Activated CD4-positive, CD25-positive, alpha-beta regulatory T cell treated with anti-CD3 and anti-CD28 coated beads, Interleukin-2, amount 50 U/mL, for 72 hours (primary cell): ENCODE data around the gene ARHGAP24.
"Not testable (repeated sequence)": the region's sequence is repeated elsewhere in the genome, so short reads cannot be mapped to it uniquely, and the experiment has no call there.

Experiments used
- DNase-seq: peaks from one replicate; pipeline ENCODE4 v3.0.0; 2021

Gene ARHGAP24

GRCh38 chr4:85979276-85979675 lies 504.3 kb downstream of the ARHGAP24 start:
- no peak for DNase-seq

- no peak for DNase-seq
Observed at GRCh38 chr4:85986266-85986665, 511.3 kb downstream of the ARHGAP24 start.

GRCh38 chr4:85993641-85994040 lies 518.7 kb downstream of the ARHGAP24 start:
- no peak for DNase-seq

- DNase-seq, result no peak
Observed at GRCh38 chr4:85994576-85994975, 519.6 kb downstream of the ARHGAP24 start.

- DNase-seq, result no peak
Observed at GRCh38 chr4:85995361-85995760, 520.4 kb downstream of the ARHGAP24 start.

GRCh38 chr4:86001591-86001990 lies 526.6 kb downstream of the ARHGAP24 start:
- no peak for DNase-seq

GRCh38 chr4:86004030-86004429 lies 529.1 kb downstream of the ARHGAP24 start:
- no peak for DNase-seq

- DNase-seq, result no peak
Observed at GRCh38 chr4:86006057-86006456, 531.1 kb downstream of the ARHGAP24 start.

GRCh38 chr4:86007042-86007441 lies 532.1 kb downstream of the ARHGAP24 start:
- no peak for DNase-seq

GRCh38 chr4:86011117-86011516 lies 536.2 kb downstream of the ARHGAP24 start:
- DNase-seq, result no peak

GRCh38 chr4:86013621-86014020 lies 538.7 kb downstream of the ARHGAP24 start:
- no peak for DNase-seq

- no peak for DNase-seq
Observed at GRCh38 chr4:86014599-86014998, 539.6 kb downstream of the ARHGAP24 start.

- DNase-seq, result no peak
Observed at GRCh38 chr4:86015412-86016350, 540.7 kb downstream of the ARHGAP24 start.

GRCh38 chr4:86019362-86019761 lies 544.4 kb downstream of the ARHGAP24 start:
- DNase-seq, result no peak

- no peak for DNase-seq
Observed at GRCh38 chr4:86019906-86020305, 545.0 kb downstream of the ARHGAP24 start.

GRCh38 chr4:86021671-86022070 lies 546.7 kb downstream of the ARHGAP24 start:
- DNase-seq, result not testable (repeated sequence)

GRCh38 chr4:86026720-86027119 lies 551.8 kb downstream of the ARHGAP24 start:
- no peak for DNase-seq

- DNase-seq, result no peak
Observed at GRCh38 chr4:86031927-86032326, 557.0 kb downstream of the ARHGAP24 start.

GRCh38 chr4:86032476-86033022 lies 557.6 kb downstream of the ARHGAP24 start:
- DNase-seq, result no peak

GRCh38 chr4:86033171-86033570 lies 558.2 kb downstream of the ARHGAP24 start:
- DNase-seq, result no peak

- DNase-seq, result no peak
Observed at GRCh38 chr4:86034616-86035015, 559.7 kb downstream of the ARHGAP24 start.

- no peak for DNase-seq
Observed at GRCh38 chr4:86035688-86036087, 560.7 kb downstream of the ARHGAP24 start.

GRCh38 chr4:86036736-86037135 lies 561.8 kb downstream of the ARHGAP24 start:
- DNase-seq, result no peak

- DNase-seq, result no peak
Observed at GRCh38 chr4:86038037-86038436, 563.1 kb downstream of the ARHGAP24 start.
